H1 (cell line): ENCODE results near the gene OLFM1. TPM values are rescaled to one million over a fixed set of nuclear protein-coding genes. Genes with fewer than 3 reads are reported as not detected.

Source experiments
- CTCF ChIA-PET: fragments of 300-600 bp; sonication (Branson Sonifier 250); formaldehyde crosslinking; loops from one replicate; lab custom pipeline; 2021; ENCODE audit not compliant: partially characterized antibody; lab: Charles Lee
- POLR2A ChIA-PET: fragments of 300-600 bp; sonication (Branson Sonifier 250); formaldehyde crosslinking; loops from one replicate; lab custom pipeline; 2021; ENCODE audit warnings: inconsistent platforms; ENCODE audit not compliant: partially characterized antibody; lab: Charles Lee
- DNase-seq, 2 experiments: peaks; one replicate each; pipeline versions ENCODE4 v3.0.0 to v3.0.0-alpha.2; 2010 to 2022; ENCODE audit warnings: low spot score in 2 of 2, low read depth in 1 of 2, mixed read lengths in 1 of 2
- FAIRE-seq: peaks from 2 replicates; lab custom pipeline; 2011; peaks lifted over from hg19 to GRCh38; lab: Jason Lieb, UNC
- H2AFZ ChIP-seq: 2 replicates; pipeline ENCODE4 v1.8.1; 2012; ENCODE audit warnings: low read length, inconsistent platforms
- H2AK5ac ChIP-seq: 2 replicates; pipeline ENCODE4 v1.6.1; 2013; ENCODE audit warnings: low read depth, low read length
- H2BK120ac ChIP-seq: replicated peaks from 2 replicates; pipeline ENCODE3; 2013; ENCODE audit warnings: low read depth, low read length, inconsistent platforms
- H2BK12ac ChIP-seq: 2 replicates; pipeline ENCODE4 v1.6.1; 2013; ENCODE audit warnings: low read depth, low read length
- H2BK15ac ChIP-seq: 2 replicates; pipeline ENCODE4 v1.6.1; 2013; ENCODE audit warnings: low read length
- H2BK20ac ChIP-seq: 2 replicates; pipeline ENCODE4 v1.6.1; 2013; ENCODE audit warnings: low read length
- H2BK5ac ChIP-seq: 2 replicates; pipeline ENCODE4 v1.6.1; 2013; ENCODE audit warnings: low read depth, low read length
- H3K14ac ChIP-seq: 2 replicates; pipeline ENCODE4 v1.6.1; 2013; ENCODE audit warnings: inconsistent platforms; ENCODE audit not compliant: insufficient read length
- H3K18ac ChIP-seq: 2 replicates; pipeline ENCODE4 v1.6.1; 2013; ENCODE audit warnings: low read length; ENCODE audit errors: extremely low read depth
- H3K23ac ChIP-seq: 2 replicates; pipeline ENCODE4 v1.6.1; 2013; ENCODE audit warnings: inconsistent platforms; ENCODE audit not compliant: insufficient read length
- H3K23me2 ChIP-seq: 2 replicates; pipeline ENCODE4 v1.6.1; 2013; ENCODE audit warnings: low read depth, low read length
- H3K27ac ChIP-seq: 2 replicates; pipeline ENCODE4 v1.6.1; 2011; ENCODE audit warnings: low read depth, low read length, inconsistent platforms
- H3K27me3 ChIP-seq, 4 experiments: replicated peaks in 1 of 4; 1 replicate in 1 of 4; 2 replicates in 3 of 4; pipeline versions ENCODE4 v1.6.1 to v1.8.1; 2011 to 2013; ENCODE audit warnings: low read length in 3 of 4, mild to moderate bottlenecking in 3 of 4, inconsistent platforms in 2 of 4, mixed read lengths in 2 of 4, moderate library complexity in 1 of 4; ENCODE audit not compliant: control insufficient read depth in 3 of 4, insufficient read depth in 3 of 4; ENCODE audit errors: extremely low read depth in 1 of 4
- H3K36me3 ChIP-seq, 4 experiments: 2 replicates each; pipeline versions ENCODE4 v1.6.1 to v1.8.1; 2011 to 2013; ENCODE audit warnings: mild to moderate bottlenecking in 4 of 4, low read length in 3 of 4, moderate library complexity in 2 of 4, control low read depth in 1 of 4, inconsistent platforms in 1 of 4; ENCODE audit not compliant: insufficient read depth in 4 of 4, control insufficient read depth in 2 of 4
- H3K4ac ChIP-seq: replicated peaks from 2 replicates; pipeline ENCODE3; 2013; ENCODE audit warnings: low read length, low read depth, mixed read lengths, inconsistent platforms; ENCODE audit not compliant: insufficient read length
- H3K4me1 ChIP-seq, 4 experiments: replicated peaks in 1 of 4; 1 replicate in 1 of 4; 2 replicates in 3 of 4; pipeline versions ENCODE4 v1.6.1 to v1.8.1; 2011 to 2013; ENCODE audit warnings: low read length in 3 of 4, inconsistent platforms in 2 of 4, mixed read lengths in 1 of 4; ENCODE audit not compliant: insufficient read depth in 4 of 4, control insufficient read depth in 3 of 4
- H3K4me2 ChIP-seq, 2 experiments: 2 replicates each; pipeline versions ENCODE4 v1.6.1 to v1.8.1; 2011 to 2013; ENCODE audit warnings: low read depth in 2 of 2, low read length in 2 of 2, control low read depth in 1 of 2, inconsistent platforms in 1 of 2, mild to moderate bottlenecking in 1 of 2; ENCODE audit not compliant: insufficient read depth in 1 of 2
- H3K4me3 ChIP-seq, 4 experiments: fragments of 200-600, 300-600 bp in 1 of 4; sonication (generic), shearing (Covaris generic), sonication (Bioruptor Twin) in 1 of 4; 2 replicates each; pipeline versions ENCODE4 v1.5.1 to v1.8.1; 2011 to 2016; ENCODE audit warnings: low read length in 4 of 4, low read depth in 3 of 4, control low read depth in 2 of 4, inconsistent platforms in 2 of 4, mild to moderate bottlenecking in 2 of 4, mixed read lengths in 1 of 4, moderate library complexity in 1 of 4; ENCODE audit not compliant: insufficient read depth in 2 of 4; ENCODE audit errors: extremely low read depth in 1 of 4
- H3K56ac ChIP-seq: replicated peaks from 2 replicates; pipeline ENCODE3; 2013; ENCODE audit warnings: low read depth, mild to moderate bottlenecking, mixed read lengths, low read length, inconsistent platforms; ENCODE audit not compliant: insufficient read length
- H3K79me1 ChIP-seq: 2 replicates; pipeline ENCODE4 v1.6.1; 2013; ENCODE audit warnings: low read depth, low read length, control low read depth
- H3K79me2 ChIP-seq, 2 experiments: 2 replicates each; pipeline versions ENCODE4 v1.6.1 to v1.8.1; 2012 to 2013; ENCODE audit warnings: low read length in 2 of 2, mild to moderate bottlenecking in 2 of 2, inconsistent platforms in 1 of 2; ENCODE audit not compliant: insufficient read depth in 2 of 2, control insufficient read depth in 1 of 2
- H3K9ac ChIP-seq, 4 experiments: replicated peaks in 1 of 4; 1 replicate in 1 of 4; 2 replicates in 3 of 4; pipeline versions ENCODE4 v1.6.1 to v1.8.1; 2011 to 2013; ENCODE audit warnings: low read depth in 3 of 4, low read length in 3 of 4, control low read depth in 2 of 4, mild to moderate bottlenecking in 2 of 4, moderate library complexity in 2 of 4, inconsistent platforms in 1 of 4; ENCODE audit errors: extremely low read depth in 1 of 4
- H3K9me3 ChIP-seq, 2 experiments: 2 replicates each; pipeline versions ENCODE4 v1.6.1 to v1.8.1; 2012 to 2013; ENCODE audit warnings: mild to moderate bottlenecking in 2 of 2, moderate library complexity in 2 of 2, control low read depth in 1 of 2, inconsistent platforms in 1 of 2, low read depth in 1 of 2, low read length in 1 of 2, mixed read lengths in 1 of 2; ENCODE audit not compliant: insufficient read depth in 2 of 2
- H4K20me1 ChIP-seq, 2 experiments: replicated peaks in 1 of 2; 2 replicates each; pipeline versions ENCODE3 to v1.8.1; 2011 to 2013; ENCODE audit warnings: inconsistent platforms in 2 of 2, low read length in 2 of 2, mild to moderate bottlenecking in 1 of 2; ENCODE audit not compliant: insufficient read depth in 2 of 2, control insufficient read depth in 1 of 2
- H4K5ac ChIP-seq: 2 replicates; pipeline ENCODE4 v1.6.1; 2013; ENCODE audit warnings: low read length, low read depth, mixed read lengths, inconsistent platforms; ENCODE audit not compliant: insufficient read length
- H4K8ac ChIP-seq: 2 replicates; pipeline ENCODE4 v1.8.0; 2013; ENCODE audit warnings: mild to moderate bottlenecking, moderate library complexity, low read length, inconsistent platforms; ENCODE audit not compliant: insufficient read depth; ENCODE audit errors: extremely low read depth
- H4K91ac ChIP-seq: replicated peaks from 2 replicates; pipeline ENCODE3; 2013; ENCODE audit warnings: low read length, mixed read lengths, inconsistent platforms; ENCODE audit not compliant: insufficient read length
- BCL11A ChIP-seq, 2 experiments: IDR thresholded peaks; one replicate each; pipeline ENCODE4 v1.6.1; 2011; ENCODE audit warnings: low read depth in 2 of 2, low read length in 2 of 2, mild to moderate bottlenecking in 2 of 2
- CHD2 ChIP-seq: IDR thresholded peaks from 2 replicates; pipeline ENCODE4 v1.6.1; 2012; ENCODE audit warnings: low read length, improper control_type of control experiment
- EZH2 ChIP-seq: fragments of 200-600 bp; sonication (generic); IDR thresholded peaks from 2 replicates; pipeline ENCODE4 v1.7.1; 2012; ENCODE audit warnings: low read depth, mild to moderate bottlenecking, moderate library complexity, low read length, inconsistent platforms; ENCODE audit not compliant: severe bottlenecking
- POU5F1 ChIP-seq: IDR thresholded peaks from 2 replicates; pipeline ENCODE4 v1.6.1; 2011; ENCODE audit warnings: low read depth, mild to moderate bottlenecking, low read length, moderate library complexity
- SP2 ChIP-seq: IDR thresholded peaks from 2 replicates; pipeline ENCODE4 v1.6.1; 2012; ENCODE audit warnings: mild to moderate bottlenecking, low read length, inconsistent platforms
- TAF1 ChIP-seq: IDR thresholded peaks from 2 replicates; pipeline ENCODE4 v1.6.1; 2011; ENCODE audit warnings: mild to moderate bottlenecking, low read depth, low read length
- YY1 ChIP-seq: IDR thresholded peaks from 2 replicates; pipeline ENCODE4 v1.6.1; 2011; ENCODE audit warnings: low read depth, mild to moderate bottlenecking, low read length
- WGBS, 2 experiments: shearing (Covaris generic) in 1 of 2; methylation state at CpG; one replicate each; pipeline versions ENCODE4 v1.1.6 to v1.1.7; 2013 to 2015; ENCODE audit warnings: low lambda C conversion rate in 2 of 2, mixed read lengths in 2 of 2, inconsistent platforms in 1 of 2, low coverage in 1 of 2, missing lambda C conversion rate in 1 of 2; ENCODE audit not compliant: insufficient replicate concordance in 2 of 2, insufficient coverage in 1 of 2, insufficient read length in 1 of 2; ENCODE audit errors: extremely low coverage in 1 of 2, missing lambda C conversion rate in 1 of 2; 5-methylcytosine and 5-hydroxymethylcytosine counted together
- polyA plus RNA-seq, 7 experiments: library from polyadenylated mRNA; depleted of rRNA in 3 of 7; stranded (reverse) in 5 of 7; unstranded in 2 of 7; fragments of >200 nt in 5 of 7; fragments of 200-250 nt in 2 of 7; gene quantifications; 1 replicate in 5 of 7; 2 replicates in 1 of 7; 4 replicates in 1 of 7; pipeline versions ENCODE4 v1.2.1 to v1.2.3, GENCODE V29; 2011 to 2013; ENCODE audit warnings: missing spikeins in 2 of 7, mixed read lengths in 2 of 7
- total RNA-seq: library from RNA; stranded (reverse); fragmentation: NEBNext Ultra II Directional; extraction: Animal tissue kit (Norgen Biotek cat#: 25700); gene quantifications from 2 replicates; pipeline ENCODE4 v1.2.1, GENCODE V29; 2021

Gene OLFM1
- total and polyA plus RNA-seq, 2 of the 8 experiments (the other 6 are each of a cell fraction or from before 2014, with no cell fraction given) = 53.0 to 53.4 TPM

DNA sequence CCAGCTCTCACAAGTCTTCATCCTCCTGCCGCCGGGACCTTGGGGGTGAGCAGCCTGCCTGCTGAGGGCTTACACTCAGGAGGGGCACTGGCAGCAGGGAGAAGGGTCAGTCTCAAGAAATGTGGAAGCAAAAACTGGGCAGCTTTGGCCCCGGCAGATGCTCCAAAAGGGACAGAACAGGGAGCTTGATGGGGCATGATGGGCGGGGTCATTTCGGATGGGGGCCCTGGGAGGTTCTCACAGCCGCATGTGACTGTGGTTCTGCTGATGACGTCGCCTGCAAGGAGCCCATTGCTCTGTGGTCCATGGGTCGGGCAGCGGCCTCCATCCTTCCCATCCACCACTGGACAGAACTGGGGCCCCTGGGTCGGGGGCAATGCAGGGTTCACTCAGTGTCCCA lies 76.6 kb downstream of the OLFM1 start:
- Histone ChIP-seq H2AK5ac (no peak overlapping the region), H4K8ac (no peak overlapping the region; the same call in 1 of the 2 replicates), H4K91ac (no peak overlapping the region), H2BK5ac (no peak overlapping the region), H3K4me2 (no peak overlapping the region), H3K36me3 (no peaks in the 10 kb centered on the region), H3K9me3 (no peaks in the 10 kb centered on the region), H3K4me1 (peaks cover 0 to 10% (median 3%) of the 10 kb centered on the region in 4 experiments; a peak in 6 of 7 replicates), H3K56ac (no peak overlapping the region), H2BK15ac (no peak overlapping the region), H3K23me2 (no peaks in the 10 kb centered on the region), H2BK20ac (no peak overlapping the region), H3K4ac (no peak overlapping the region)
- no peak for DNase-seq
- TF ChIP-seq TAF1 (no peak), SP2 (no peak), CHD2 (no peak), POU5F1 (no peak), BCL11A (IDR thresholded peaks at IDR 0.05; ENCODE audit: low read depth in 2 of 2, low read length in 2 of 2) (no peak), EZH2 (no peak), YY1 (no peak)
- TF ChIP-seq, all 59 proteins: peak for 0
- WGBS, 2 experiments = 84% methylated on average over 11 of the region's 11 CpGs; no CpG with 5 or more reads in 1 of the 2 experiments
- no peaks in the 10 kb centered on the region; the same call in 1 of the 2 replicates for H3K79me1 ChIP-seq
- no peak overlapping the region for H3K27ac ChIP-seq
- FAIRE-seq = no peak
- no peak overlapping the region for H2AFZ ChIP-seq
- H4K5ac ChIP-seq = no peak overlapping the region
- H3K23ac ChIP-seq = no peak overlapping the region
- no peak overlapping the region for H3K14ac ChIP-seq
- H3K79me2 ChIP-seq = no peaks in the 10 kb centered on the region
- ChIA-PET POLR2A (no interaction called here), CTCF (interaction anchor here (1.2 to 3.2 kb wide), 3 partner anchors 77 to 385 kb away, joined by 3 to 7 read pairs (median 4); no protein-coding TSS in a partner anchor)
- H4K20me1 ChIP-seq = no peaks in the 10 kb centered on the region
- H3K27me3 ChIP-seq = no peaks in the 10 kb centered on the region
- H2BK12ac ChIP-seq = no peak overlapping the region
- no peak overlapping the region for H3K18ac ChIP-seq
- H2BK120ac ChIP-seq = no peak overlapping the region
- no peak overlapping the region for H3K9ac ChIP-seq
- H3K4me3 ChIP-seq = no peak overlapping the region
